CD1c-positive myeloid dendritic cell (primary cell): ENCODE results near the gene CAV1.
"Not testable (repeated sequence)": the region's sequence is repeated elsewhere in the genome, so short reads cannot be mapped to it uniquely, and the experiment has no call there.

ENCODE experiments used
- DNase-seq: peaks from one replicate; pipeline ENCODE4 v3.0.0-alpha.2; 2016; ENCODE audit errors: extremely low spot score

The CAV1 gene

DNA sequence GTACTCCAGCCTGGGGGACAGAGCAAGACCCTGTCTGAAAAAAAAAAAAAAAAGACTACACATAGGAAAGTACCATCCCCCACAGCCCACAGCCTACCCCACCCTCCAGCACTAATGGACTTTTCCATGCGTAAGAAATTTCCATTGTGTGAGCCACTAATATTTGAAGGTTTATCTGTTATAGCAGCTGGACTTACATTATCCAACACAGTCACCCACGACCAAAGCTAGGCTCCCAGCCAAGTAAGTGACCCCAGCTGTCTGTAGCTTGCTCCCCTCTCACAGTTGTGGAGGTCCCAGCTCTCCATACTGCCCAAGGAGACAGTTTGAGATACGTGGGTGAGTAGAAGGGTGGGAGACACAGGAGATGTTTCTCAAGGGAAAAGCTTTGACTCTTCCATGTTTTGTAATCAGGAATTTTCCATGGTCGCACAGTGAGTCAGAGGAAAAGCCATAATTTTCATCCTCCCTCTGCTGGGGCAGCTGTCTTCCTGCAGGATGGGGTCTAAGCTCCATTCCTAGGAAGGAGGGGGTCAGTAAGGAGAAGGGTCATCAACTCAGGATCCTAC is 57.4 kb downstream of the CAV1 start:
- no peak for DNase-seq

DNA sequence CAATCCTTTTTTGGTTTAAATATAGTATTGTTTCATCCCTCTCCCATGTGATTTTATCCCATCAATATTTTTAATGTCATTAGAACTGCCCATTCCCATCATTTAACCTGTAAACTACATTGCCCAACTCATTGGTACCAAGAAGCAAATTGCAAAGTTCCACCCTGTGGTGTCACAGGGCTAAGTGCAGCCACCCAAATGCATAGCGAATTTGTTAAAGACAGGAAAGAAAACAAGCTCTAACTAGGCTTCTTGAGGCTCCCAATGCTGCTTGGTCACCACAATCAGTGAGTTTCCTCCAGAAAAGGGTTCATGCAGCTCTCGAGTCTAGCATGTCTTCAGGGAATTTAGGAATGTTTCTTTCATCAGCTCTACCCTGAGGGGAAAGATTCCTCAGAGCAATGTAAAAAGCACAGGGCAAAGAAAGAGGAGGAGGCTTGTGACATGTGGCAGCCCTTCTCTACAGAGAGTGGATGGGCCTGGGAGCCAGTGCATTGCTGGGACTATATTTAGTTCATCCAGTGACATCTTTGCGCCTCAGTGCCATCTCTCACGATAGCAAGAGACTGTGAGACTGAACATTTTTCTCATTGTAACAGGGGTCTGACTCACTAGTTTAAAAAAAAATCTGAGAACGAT is 58.1 kb downstream of the CAV1 start:
- no peak for DNase-seq

GRCh38 chr7:116583653-116584052 is 58.8 kb downstream of the CAV1 start:
- DNase-seq: no peak

DNA sequence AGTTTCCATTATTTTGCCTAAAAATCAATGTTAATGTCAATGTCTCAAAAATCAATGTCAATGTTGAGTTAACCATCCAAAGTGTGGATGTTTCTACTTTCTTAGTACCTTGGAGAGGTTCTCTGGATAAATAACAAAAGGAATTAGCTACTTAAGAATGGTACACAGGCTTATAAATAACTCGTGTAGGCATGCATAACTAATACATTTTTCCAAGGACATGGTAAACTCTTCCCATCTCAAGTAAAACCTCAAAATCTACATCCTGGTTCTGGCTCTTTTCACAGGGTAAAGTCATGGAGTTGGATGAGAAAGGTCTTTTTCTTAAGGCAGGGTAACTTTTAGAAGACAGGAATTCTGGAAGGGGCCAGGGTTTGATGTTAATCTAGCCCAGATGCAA is 59.9 kb downstream of the CAV1 start:
- DNase-seq: no peak

DNA sequence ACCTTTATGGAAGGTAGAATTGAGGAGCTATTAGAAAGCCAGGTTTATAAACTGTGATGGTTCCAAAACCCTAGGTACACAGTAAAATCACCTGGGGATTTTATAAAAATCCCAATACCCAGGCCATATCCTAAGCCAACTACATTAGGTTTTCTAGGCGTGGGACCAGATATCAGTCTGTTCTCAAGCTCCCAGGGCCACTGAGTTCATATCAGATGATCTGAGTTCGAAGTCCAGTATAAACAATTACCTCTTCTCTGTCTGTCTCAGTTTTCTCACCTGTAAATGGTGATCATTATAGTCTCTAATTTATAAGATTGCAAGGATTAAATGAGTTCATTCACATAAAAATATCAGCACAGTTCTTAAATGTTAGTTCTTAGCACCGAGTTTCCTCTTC is 60.6 kb downstream of the CAV1 start:
- DNase-seq: no peak

- DNase-seq: no peak
These were observed 61.1 kb downstream of the CAV1 start for GRCh38 chr7:116585967-116586366.

- not testable (repeated sequence) for DNase-seq
These were observed 62.4 kb downstream of the CAV1 start for GRCh38 chr7:116587200-116587599.

- peak; percentile 26 for DNase-seq
These were observed 63.4 kb downstream of the CAV1 start for GRCh38 chr7:116588225-116588624.

- peak; percentile 68 for DNase-seq
These were observed 64.1 kb downstream of the CAV1 start for GRCh38 chr7:116588641-116589594.

DNA sequence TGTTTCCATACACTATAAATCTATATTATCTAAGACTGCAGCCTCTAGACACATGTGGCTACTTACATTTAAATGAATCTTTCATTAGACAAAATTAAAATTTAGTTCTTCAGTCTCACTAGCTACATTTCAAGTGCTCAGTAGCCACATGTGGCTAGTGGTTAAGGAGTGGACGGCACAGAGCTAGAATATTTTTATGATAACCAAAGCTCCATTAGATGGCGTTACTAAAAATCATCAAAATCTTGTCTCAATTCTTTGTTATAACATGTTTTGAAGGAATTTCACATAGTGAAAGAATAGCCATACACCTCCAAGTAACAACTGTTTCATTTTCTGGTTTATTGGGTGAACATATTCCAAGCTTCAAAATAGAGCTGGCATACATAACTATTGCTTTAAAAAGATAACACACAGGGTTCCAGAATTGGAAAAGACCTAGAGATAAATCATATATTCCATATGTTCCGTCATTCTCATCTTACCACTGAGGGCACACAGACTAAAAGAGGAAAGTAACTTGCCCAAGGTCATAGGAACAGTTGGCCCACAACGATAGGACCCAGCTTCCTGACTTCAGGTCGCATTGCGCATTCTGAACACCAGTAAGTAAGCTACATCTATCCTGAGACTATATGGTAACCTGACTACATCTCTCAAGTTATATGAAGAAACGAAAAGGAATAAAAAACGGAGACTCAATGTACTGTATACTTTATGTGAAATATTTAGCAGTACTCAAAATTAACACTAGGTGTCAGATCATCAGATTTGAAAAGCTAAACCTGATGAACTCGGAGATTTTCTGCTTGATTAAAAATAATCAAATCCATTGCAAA is 66.6 kb downstream of the CAV1 start:
- DNase-seq: peak; percentile 38

GRCh38 chr7:116592041-116592355 is 67.2 kb downstream of the CAV1 start:
- no peak for DNase-seq

GRCh38 chr7:116592445-116592844 is 67.6 kb downstream of the CAV1 start:
- peak; percentile 34 for DNase-seq

DNA sequence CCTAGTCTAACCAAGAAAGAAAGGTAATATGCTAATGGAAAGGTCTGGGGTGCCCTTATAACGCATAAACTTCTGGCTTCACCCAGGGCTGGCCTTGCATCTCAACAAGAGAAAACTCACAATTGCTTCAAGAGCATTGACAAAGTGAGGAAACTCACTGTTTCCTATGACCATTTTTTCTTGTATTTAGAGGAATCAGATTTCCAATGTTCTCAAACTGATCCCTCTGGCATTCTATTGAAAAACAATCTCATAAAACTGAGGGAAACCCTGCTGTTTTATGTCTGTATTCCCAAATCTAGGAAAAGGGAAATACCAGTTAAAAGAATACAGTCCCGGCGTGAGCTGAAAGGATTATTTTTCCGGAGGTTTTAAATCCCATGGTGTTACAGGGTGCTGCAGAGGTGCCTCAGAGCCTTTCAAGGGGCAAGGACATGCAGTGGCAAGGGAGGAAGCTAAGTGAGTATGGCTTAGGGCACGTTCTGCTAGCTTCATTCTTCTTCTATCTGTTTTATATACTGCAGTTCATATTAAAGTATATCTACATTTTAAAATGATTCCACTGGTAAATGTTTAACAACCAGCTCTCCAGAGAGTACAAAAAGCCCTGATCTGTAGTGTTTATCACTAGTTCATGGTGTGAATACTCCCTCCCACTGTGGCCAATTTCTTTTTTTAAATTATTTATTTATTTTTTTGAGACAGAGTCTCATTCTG is 68.7 kb downstream of the CAV1 start:
- no peak for DNase-seq

DNA sequence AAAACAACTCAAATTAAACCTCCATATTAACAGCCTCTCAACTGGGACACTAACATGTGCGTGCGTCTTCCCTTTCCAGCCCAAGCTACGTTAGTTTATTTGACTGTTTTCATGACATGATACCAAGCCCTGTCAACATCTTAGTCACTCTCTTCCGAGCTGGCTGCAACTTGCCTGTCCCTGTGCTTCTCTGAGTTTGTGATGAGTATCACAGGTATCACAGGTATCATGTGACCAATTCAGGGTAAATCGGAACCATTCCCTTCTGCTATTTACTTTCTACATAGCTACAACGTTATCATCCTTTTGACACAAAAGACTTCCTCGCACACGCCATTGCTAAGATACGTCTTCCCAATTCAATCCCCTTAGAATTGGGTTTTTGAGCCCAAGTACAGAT is 70.2 kb downstream of the CAV1 start:
- DNase-seq: no peak

GRCh38 chr7:116597384-116597783 is 72.5 kb downstream of the CAV1 start:
- no peak for DNase-seq

GRCh38 chr7:116598278-116598677 is 73.4 kb downstream of the CAV1 start:
- DNase-seq: no peak

- no peak for DNase-seq
These were observed 74.0 kb downstream of the CAV1 start for GRCh38 chr7:116598861-116599260.

DNA sequence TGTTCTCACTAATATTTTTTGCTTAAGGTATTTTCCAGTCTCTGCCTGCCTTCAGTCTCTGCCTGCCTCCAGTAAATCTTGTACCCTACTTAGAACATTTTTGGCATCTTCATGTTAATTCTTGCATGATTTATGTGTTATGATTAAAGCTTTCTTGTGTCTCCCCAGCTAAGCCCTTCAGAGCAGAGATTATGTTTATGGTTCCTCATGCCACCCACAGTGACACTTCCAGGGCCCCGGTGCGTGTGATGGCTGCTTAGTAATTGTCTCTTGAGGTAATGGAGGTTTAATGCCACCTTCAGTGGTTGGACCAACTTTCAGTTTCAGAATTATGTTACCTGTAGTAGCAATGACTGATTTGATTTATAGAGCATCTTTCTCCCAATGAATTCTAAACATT is 76.6 kb downstream of the CAV1 start:
- no peak for DNase-seq

DNA sequence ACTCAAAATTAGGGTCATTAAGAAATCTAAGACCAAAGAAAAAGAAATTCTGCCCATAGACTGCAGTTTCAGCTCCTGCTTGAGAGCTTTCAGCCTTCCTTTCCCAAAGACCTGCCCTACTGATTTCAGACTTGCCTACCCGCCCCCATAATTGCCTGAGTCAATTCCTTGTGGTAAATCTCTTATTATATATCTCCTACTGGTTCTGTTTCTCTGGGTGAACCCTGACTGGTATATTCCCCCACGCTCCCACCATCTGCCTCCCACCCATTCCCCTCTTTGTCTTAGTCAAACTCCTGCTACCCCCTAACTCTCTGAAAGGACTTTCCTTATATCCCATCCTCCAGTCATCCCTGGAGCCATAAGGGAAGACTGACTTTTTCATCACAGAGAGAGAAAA is 82.5 kb downstream of the CAV1 start:
- DNase-seq: no peak

DNA sequence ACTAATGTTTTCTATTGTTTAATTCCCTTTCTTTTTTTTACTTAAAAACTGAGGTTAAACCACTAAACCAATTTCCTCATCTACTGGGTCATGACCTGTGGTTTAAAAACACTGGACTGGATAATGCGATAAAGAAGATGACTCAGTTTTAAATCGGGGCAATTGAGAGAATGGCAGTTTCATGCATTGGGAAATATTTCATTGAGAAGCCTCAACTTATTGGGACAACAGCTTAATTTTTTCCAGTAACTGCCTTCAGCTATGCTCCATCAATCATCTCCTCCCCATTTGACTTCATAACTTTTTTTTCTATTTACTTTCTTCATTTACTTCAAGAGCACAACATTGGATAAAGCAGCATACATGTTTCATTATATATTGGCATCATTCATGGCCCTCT is 85.4 kb downstream of the CAV1 start:
- DNase-seq: peak; percentile 44

GRCh38 chr7:116610721-116611120 is 85.9 kb downstream of the CAV1 start:
- no peak for DNase-seq
